ENCODE data around the gene RASSF3.

DNA sequence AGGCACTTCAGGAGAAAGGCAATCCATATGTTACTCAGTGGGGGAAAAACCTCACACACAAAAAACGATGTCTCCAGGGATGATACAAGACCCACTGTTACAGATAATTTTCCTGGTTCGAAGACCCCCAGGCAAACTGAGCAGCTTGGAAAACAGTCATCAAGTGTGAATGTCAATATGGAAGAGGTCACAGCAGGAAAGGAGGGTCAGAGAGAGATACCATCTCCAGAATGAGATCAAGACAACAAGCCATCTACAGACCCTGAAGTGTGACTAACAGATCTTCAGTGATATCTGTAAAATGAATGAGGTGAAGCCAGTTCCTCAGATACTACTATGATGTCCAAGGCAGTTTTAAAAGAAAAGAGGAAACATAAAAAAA is 120.3 kb downstream of the RASSF3 start:
- no peak for TF ChIP-seq ZNF567 (CRISPR knock-in tag; IDR thresholded peaks at IDR 0.05; ENCODE audit: borderline replicate concordance)
- TF ChIP-seq, protein P1, sequence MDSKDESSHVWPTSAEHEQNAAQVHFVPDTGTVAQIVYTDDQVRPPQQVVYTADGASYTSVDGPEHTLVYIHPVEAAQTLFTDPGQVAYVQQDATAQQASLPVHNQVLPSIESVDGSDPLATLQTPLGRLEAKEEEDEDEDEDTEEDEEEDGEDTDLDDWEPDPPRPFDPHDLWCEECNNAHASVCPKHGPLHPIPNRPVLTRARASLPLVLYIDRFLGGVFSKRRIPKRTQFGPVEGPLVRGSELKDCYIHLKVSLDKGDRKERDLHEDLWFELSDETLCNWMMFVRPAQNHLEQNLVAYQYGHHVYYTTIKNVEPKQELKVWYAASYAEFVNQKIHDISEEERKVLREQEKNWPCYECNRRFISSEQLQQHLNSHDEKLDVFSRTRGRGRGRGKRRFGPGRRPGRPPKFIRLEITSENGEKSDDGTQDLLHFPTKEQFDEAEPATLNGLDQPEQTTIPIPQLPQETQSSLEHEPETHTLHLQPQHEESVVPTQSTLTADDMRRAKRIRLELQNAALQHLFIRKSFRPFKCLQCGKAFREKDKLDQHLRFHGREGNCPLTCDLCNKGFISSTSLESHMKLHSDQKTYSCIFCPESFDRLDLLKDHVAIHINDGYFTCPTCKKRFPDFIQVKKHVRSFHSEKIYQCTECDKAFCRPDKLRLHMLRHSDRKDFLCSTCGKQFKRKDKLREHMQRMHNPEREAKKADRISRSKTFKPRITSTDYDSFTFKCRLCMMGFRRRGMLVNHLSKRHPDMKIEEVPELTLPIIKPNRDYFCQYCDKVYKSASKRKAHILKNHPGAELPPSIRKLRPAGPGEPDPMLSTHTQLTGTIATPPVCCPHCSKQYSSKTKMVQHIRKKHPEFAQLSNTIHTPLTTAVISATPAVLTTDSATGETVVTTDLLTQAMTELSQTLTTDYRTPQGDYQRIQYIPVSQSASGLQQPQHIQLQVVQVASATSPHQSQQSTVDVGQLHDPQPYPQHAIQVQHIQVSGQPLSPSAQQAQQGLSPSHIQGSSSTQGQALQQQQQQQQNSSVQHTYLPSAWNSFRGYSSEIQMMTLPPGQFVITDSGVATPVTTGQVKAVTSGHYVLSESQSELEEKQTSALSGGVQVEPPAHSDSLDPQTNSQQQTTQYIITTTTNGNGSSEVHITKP (CRISPR knock-in tag; IDR thresholded peaks at IDR 0.05; ENCODE audit: low read depth), result no peak
- no peak for TF ChIP-seq POLR2A (IDR thresholded peaks at IDR 0.05; ENCODE audit: insufficient read depth in 1 of 2, low read depth in 2 of 2, low read length in 2 of 2)
- TF ChIP-seq ZNF138 (CRISPR knock-in tag; IDR thresholded peaks at IDR 0.05; ENCODE audit: low read depth), result no peak
- TF ChIP-seq NR3C1 (CRISPR knock-in tag; IDR thresholded peaks at IDR 0.05), result no peak
- no peak for TF ChIP-seq EZH2 (conservative IDR thresholded peaks at IDR 0.05; ENCODE audit: low read depth, low read length)
- TF ChIP-seq, protein P2, sequence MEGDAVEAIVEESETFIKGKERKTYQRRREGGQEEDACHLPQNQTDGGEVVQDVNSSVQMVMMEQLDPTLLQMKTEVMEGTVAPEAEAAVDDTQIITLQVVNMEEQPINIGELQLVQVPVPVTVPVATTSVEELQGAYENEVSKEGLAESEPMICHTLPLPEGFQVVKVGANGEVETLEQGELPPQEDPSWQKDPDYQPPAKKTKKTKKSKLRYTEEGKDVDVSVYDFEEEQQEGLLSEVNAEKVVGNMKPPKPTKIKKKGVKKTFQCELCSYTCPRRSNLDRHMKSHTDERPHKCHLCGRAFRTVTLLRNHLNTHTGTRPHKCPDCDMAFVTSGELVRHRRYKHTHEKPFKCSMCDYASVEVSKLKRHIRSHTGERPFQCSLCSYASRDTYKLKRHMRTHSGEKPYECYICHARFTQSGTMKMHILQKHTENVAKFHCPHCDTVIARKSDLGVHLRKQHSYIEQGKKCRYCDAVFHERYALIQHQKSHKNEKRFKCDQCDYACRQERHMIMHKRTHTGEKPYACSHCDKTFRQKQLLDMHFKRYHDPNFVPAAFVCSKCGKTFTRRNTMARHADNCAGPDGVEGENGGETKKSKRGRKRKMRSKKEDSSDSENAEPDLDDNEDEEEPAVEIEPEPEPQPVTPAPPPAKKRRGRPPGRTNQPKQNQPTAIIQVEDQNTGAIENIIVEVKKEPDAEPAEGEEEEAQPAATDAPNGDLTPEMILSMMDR (CRISPR knock-in tag; IDR thresholded peaks at IDR 0.05), result no peak
- TF ChIP-seq, protein P3, sequence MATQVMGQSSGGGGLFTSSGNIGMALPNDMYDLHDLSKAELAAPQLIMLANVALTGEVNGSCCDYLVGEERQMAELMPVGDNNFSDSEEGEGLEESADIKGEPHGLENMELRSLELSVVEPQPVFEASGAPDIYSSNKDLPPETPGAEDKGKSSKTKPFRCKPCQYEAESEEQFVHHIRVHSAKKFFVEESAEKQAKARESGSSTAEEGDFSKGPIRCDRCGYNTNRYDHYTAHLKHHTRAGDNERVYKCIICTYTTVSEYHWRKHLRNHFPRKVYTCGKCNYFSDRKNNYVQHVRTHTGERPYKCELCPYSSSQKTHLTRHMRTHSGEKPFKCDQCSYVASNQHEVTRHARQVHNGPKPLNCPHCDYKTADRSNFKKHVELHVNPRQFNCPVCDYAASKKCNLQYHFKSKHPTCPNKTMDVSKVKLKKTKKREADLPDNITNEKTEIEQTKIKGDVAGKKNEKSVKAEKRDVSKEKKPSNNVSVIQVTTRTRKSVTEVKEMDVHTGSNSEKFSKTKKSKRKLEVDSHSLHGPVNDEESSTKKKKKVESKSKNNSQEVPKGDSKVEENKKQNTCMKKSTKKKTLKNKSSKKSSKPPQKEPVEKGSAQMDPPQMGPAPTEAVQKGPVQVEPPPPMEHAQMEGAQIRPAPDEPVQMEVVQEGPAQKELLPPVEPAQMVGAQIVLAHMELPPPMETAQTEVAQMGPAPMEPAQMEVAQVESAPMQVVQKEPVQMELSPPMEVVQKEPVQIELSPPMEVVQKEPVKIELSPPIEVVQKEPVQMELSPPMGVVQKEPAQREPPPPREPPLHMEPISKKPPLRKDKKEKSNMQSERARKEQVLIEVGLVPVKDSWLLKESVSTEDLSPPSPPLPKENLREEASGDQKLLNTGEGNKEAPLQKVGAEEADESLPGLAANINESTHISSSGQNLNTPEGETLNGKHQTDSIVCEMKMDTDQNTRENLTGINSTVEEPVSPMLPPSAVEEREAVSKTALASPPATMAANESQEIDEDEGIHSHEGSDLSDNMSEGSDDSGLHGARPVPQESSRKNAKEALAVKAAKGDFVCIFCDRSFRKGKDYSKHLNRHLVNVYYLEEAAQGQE (IDR thresholded peaks at IDR 0.05; ENCODE audit: borderline replicate concordance in 1 of 2, low read depth in 1 of 2, low read length in 2 of 2), result no peak
- TF ChIP-seq, protein P4, sequence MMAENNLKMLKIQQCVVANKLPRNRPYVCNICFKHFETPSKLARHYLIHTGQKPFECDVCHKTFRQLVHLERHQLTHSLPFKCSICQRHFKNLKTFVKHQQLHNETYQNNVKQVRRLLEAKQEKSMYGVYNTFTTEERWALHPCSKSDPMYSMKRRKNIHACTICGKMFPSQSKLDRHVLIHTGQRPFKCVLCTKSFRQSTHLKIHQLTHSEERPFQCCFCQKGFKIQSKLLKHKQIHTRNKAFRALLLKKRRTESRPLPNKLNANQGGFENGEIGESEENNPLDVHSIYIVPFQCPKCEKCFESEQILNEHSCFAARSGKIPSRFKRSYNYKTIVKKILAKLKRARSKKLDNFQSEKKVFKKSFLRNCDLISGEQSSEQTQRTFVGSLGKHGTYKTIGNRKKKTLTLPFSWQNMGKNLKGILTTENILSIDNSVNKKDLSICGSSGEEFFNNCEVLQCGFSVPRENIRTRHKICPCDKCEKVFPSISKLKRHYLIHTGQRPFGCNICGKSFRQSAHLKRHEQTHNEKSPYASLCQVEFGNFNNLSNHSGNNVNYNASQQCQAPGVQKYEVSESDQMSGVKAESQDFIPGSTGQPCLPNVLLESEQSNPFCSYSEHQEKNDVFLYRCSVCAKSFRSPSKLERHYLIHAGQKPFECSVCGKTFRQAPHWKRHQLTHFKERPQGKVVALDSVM (CRISPR knock-in tag; IDR thresholded peaks at IDR 0.05), result no peak

All from HepG2 (cell line).